GM06990 (cell line): ENCODE measurements around the gene DPEP3.

Experiments
- DNase-seq: peaks from one replicate; pipeline ENCODE4 v3.0.0-alpha.2; 2011; ENCODE audit not compliant: insufficient read length; ENCODE audit errors: extremely low read depth
- H3K27me3 ChIP-seq: replicated peaks from 2 replicates; pipeline ENCODE4 v1.6.0; 2011; ENCODE audit warnings: low read length; ENCODE audit not compliant: control insufficient read depth, insufficient read depth
- H3K36me3 ChIP-seq: 2 replicates; pipeline ENCODE4 v1.5.1; 2011; ENCODE audit warnings: low read length; ENCODE audit not compliant: control insufficient read depth, insufficient read depth
- H3K4me3 ChIP-seq: replicated peaks from 2 replicates; pipeline ENCODE4 v1.5.1; 2011; ENCODE audit warnings: low read depth, mild to moderate bottlenecking, control low read depth, low read length
- TF ChIP-seq, protein P1 (sequence below): IDR thresholded peaks from 2 replicates; pipeline ENCODE4 v1.5.1; 2011; ENCODE audit warnings: low read length, control low read depth, mild to moderate bottlenecking, inconsistent platforms; ENCODE audit not compliant: insufficient read depth, poor library complexity, severe bottlenecking

DPEP3 gene

DNA sequence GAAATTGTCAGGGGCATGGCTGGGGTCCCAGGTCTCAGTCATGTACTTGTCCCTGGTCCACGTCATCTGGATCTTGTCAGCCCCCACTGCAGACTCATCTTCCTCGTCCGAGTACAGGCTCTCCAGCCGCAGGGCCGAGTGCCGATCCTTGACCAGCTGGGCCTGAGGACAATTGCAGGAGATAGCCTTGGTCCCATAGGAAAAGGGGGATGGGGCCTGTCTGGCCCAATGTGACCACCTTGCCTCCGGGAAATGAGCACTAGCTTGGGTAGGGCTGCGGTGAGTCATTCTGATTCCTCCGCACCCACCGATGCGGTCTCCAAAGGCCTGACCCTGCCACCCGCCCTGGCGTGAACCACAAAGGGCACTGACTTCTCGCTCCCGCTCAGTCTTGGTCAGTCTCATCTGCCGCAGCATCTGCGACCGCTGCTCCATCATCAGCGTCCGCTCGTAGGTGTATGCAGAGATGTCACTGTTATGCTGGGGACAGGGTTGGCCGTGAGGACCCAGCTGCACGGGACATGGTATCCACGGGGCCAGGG is 34.8 kb downstream of the DPEP3 start:
- H3K36me3 ChIP-seq: peaks cover 43% of the 10 kb centered on the region

DNA sequence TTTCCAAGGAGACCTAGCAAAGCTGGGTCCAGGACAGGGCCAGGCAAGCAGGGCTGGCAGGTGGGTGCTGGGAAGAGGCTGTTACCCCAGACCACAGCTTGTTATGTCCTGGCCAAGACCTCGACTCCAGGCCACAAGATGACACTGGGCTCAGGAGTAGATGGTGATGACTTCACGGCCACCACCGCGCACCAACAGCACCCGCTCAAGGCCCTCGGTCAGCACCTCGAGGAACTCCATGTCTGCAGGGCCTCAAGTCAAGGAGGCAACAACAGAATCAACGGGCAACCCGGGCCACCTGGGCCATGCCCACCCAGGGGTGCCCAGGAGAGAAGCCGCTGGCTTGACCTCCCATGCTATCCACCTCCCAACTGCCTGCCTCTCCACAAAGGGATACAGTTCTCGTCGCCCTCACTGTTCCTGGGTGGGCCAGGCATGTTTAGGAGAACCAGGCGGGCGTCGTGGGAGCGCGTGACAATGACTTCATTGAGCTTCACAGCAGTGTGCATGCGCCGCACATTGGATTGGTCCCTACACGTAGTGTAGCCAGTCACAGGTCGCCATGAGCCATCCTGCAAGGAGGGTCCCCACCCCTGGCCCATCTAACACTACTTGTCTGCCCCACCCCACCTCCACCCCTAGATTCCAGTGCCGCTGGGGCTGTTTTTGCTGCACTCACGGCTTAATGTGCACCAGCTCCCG is 35.5 kb downstream of the DPEP3 start:
- peak; percentile 21 for DNase-seq
- Histone ChIP-seq H3K27me3 (no peaks in the 10 kb centered on the region), H3K36me3 (peaks cover 43% of the 10 kb centered on the region), H3K4me3 (no peak overlapping the region)
- TF ChIP-seq, protein P1, sequence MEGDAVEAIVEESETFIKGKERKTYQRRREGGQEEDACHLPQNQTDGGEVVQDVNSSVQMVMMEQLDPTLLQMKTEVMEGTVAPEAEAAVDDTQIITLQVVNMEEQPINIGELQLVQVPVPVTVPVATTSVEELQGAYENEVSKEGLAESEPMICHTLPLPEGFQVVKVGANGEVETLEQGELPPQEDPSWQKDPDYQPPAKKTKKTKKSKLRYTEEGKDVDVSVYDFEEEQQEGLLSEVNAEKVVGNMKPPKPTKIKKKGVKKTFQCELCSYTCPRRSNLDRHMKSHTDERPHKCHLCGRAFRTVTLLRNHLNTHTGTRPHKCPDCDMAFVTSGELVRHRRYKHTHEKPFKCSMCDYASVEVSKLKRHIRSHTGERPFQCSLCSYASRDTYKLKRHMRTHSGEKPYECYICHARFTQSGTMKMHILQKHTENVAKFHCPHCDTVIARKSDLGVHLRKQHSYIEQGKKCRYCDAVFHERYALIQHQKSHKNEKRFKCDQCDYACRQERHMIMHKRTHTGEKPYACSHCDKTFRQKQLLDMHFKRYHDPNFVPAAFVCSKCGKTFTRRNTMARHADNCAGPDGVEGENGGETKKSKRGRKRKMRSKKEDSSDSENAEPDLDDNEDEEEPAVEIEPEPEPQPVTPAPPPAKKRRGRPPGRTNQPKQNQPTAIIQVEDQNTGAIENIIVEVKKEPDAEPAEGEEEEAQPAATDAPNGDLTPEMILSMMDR: no peak

More for the DNA sequence above, 34.8 kb downstream of the DPEP3 start:
- no peak overlapping the region for H3K4me3 ChIP-seq
- peak; percentile 13 for DNase-seq
- TF ChIP-seq, protein P1: no peak
- no peaks in the 10 kb centered on the region for H3K27me3 ChIP-seq

DNA sequence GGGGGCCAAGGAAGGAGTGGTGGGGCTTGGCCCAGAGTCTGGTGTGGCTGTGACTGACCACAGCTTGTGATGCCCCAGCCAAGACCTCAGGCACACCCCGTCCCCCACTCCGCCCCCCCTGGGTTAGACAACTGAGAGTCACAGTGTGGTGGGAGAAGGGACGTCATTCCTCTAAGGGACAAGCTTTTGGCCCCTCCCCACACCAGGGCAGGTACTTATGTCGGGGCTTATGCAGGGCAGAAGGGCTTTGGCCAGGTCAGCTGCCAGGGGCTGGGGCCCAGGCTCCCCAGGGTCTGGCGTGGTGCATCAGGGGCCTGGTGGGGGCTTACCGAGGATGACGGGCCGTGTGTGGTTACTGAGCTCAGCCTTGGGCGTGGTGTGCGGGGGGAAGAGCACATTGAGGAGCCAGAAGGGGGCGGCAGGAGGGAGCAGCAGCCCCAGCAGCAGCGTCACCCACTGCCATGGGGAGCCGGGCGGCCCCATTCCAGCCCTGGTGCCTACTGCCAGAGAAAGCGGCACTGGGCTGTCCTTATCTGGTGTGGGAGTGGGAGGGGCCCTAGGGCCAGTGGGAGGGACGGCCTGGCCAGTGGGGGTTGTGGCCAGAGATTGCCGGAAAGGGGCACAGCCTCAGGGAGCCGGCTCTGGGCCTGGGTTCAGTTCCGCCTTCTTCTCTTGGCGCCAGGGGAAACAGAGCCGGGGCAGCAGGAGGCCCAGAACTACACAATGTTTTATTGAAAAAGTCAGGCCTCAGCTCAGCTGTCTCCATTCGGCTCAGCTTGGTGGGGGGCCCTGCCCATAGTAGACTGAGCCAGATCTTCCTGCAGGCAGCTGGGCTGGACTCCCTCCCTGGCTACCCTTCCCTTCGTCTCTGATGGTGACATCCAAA is 36.4 kb downstream of the DPEP3 start, which contains the start of gene LCAT:
TSS of gene LCAT (minus strand) at position 502 of the 886 bp plus-strand sequence. CDS start at position 483, 19 bp downstream.
- Histone ChIP-seq H3K27me3 (no peaks in the 10 kb centered on the region), H3K36me3 (peaks cover 48% of the 10 kb centered on the region), H3K4me3 (no peak within 1 kb of the TSS)
- TF ChIP-seq, protein P1: no peak
- peak; percentile 10 for DNase-seq

DNA sequence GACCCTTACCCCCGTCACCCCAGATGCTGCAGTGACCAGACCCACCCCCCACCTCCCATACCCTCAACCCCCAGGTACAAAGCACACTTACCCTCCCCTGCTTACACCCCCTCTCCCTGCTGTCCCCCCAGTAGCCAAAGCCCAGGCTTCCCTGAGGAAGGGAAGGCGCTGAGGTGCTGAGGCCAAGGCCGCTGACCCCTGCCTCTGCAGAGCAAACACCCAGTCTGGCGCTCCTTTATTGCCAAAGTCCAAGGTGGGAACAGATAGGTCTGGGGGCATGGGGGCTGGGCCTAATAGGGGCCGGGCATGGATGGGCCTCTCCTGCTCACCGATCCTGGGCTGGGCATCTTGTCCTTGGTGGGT is 37.1 kb downstream of the DPEP3 start:
- no peak overlapping the region for H3K4me3 ChIP-seq

DNA sequence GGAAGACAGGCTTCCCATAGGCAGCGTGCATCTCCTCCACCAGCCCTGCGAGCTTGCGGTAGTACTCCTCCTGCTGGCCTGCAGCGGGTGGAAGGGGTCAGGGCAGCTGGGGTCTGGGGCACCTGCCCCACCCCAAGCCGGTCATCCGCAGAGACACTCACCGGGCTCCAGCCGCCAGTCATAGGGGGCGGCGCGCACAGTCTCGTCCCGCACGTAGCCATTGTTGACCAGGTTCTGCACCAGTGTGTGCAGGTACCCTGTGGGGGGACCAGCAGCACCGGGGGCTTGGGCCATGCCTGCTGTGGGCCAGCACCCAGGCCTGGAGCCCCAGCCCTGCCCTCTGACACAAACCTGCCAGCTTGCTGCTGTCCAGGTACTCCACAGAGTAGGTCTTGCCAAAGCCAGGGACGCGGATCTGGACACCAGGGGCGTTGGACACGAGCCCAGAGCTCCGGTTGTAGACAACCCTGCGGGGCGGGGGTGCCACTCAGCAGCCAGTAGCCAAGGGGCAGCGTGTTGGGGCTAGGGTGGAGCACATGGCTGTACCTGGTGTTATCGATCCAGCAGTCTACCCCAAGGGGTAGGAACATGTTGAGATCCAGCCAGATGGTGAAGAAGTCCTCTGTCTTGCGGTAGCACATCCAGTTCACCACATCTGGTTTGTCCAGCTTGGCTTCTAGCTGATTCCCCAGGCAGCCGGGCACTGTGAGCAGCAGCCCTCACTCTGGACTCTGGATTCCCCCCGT is 37.6 kb downstream of the DPEP3 start:
- no peak for DNase-seq
- Histone ChIP-seq H3K4me3 (no peak overlapping the region), H3K27me3 (no peaks in the 10 kb centered on the region), H3K36me3 (peaks cover 39% of the 10 kb centered on the region)
- TF ChIP-seq, protein P1: no peak

More for the DNA sequence above, 37.1 kb downstream of the DPEP3 start:
- DNase-seq: no peak
- TF ChIP-seq, protein P1: no peak
- Histone ChIP-seq H3K27me3 (no peaks in the 10 kb centered on the region), H3K36me3 (peaks cover 43% of the 10 kb centered on the region)
